ENCODE data around the gene SLC25A30.
"Not testable (repeated sequence)": the region's sequence is repeated elsewhere in the genome, so short reads cannot be mapped to it uniquely, and the experiment has no call there.

Gene SLC25A30

DNA sequence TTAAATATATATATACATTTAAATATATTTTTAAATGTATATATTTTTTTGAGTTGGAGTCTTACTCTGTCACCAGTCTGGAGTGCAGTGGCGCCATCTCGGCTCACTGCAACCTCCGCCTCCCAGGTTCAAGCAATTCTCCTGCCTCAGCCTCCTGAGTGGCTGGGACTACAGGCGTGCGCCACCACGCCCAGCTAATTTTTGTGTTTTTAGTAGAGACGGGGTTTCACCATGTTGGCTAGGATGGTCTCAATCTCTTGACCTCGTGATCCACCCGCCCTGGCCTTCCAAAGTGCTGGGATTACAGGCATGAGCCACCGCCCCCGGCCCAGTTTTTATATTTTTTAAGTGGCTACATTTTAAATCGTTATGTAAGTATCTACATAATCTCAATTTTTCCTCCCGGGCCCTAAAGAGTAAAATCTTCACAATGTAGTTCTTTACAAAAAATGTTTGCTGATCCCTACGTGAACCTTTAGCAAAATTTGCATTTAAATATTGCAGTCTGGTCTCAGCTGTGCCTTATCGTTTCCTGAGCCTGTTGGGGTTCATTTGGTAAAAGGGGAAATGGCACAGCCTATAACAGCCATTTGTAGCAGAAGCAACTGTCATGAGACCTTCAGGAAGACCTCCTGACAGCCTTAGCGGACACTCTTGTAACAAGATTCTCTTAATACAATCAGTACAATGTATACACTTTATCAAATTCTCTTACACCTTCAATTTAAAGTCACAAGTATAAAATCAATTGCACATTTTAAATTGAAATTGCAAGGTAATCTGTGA lies 8.1 kb upstream of the SLC25A30 start:
- not testable (repeated sequence) for DNase-seq

- no peak for DNase-seq
These were observed 4.6 kb upstream of the SLC25A30 start for GRCh38 chr13:45422731-45423292.

DNA sequence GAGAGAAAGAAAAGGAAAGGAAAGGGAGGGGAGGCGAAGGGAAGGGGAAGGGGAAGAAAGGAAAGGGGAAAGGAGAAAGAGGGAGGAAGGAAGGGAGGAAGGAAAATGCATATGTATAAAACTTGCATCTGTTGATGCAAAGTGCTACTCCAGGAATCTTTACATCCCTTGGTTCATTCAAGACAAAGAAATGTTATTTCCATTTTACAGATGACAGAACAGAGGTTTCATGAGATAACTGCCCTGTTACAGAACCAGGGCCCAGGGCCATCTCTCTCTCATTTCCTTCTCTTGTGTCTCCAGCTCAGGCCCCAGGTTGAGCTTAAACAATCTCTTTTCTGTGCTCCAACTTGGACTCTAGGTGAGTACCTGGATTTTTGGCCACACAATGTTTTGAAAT lies 1.8 kb upstream of the SLC25A30 start:
- DNase-seq, result no peak

- DNase-seq, result not testable (repeated sequence)
These were observed 1.2 kb upstream of the SLC25A30 start for GRCh38 chr13:45419389-45419788.

DNA sequence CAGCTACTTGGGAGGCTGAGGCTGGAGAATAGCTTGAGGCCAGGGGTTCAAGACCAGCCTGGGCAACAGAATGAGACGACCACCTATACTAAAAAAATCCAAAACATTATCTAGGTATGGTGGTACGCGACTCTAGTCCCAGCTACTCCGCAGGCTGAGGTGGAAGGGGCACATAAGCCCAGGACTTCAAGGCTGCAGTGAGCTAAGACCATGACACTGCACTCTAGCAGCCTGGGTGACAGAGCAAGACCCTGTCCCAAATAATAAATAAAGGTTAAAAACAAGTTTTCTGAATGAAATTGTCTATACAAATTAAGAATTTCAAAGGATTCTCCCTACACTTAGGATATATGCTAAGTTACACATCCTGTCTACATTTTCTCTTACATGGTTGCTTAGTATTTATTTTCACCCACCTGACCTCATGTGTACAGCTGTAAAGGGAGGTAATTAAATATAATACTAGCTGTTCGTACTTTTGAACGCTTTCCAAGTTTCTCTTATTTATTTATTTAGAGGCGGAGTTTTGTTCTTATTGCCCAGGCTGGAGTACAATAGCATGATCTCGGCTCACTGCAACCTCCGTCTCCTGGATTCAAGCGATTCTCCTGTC lies 1.6 kb downstream of the SLC25A30 start:
- DNase-seq, result no peak

DNA sequence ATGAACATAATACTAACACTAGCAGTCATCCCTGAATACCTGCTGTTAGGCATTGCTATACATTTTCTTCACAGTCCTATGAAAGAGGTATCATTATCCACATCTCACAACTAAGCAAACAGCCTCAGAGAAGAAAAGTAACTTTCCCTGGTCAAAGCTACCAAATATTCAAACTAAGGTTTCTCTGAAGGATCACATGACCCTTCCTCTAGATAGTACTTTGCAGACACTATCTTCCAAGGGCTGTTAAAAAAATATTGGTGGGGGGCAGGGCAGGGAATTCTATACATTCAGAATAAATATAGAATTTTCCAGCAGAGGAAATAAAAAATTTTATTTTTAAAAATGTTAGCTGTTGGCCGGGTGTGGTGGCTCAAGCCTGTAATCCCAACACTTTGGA lies 3.1 kb downstream of the SLC25A30 start:
- no peak for DNase-seq

DNA sequence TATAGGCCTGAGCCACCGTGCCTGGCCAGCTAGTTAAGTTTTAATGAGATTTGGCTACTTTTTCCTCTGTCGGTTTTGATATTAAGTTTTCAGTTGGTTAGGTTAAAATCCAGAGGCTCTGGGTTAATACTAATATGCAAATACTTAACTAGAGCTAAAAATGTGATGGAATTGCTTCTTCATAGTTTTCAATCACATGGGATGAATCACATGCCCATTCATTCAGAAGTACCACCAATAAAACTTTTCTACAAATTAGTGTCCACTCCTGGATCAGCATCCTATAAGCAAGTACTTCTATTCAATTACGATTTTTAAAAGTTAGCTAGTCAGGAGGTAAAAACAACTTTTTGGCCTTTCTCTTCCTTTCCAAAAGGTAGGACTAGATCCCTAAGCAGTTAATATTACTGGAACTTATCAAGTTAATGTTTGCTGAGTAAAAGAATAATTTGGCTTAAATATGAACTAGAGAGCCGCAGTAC lies 4.3 kb downstream of the SLC25A30 start:
- DNase-seq, result no peak

DNA sequence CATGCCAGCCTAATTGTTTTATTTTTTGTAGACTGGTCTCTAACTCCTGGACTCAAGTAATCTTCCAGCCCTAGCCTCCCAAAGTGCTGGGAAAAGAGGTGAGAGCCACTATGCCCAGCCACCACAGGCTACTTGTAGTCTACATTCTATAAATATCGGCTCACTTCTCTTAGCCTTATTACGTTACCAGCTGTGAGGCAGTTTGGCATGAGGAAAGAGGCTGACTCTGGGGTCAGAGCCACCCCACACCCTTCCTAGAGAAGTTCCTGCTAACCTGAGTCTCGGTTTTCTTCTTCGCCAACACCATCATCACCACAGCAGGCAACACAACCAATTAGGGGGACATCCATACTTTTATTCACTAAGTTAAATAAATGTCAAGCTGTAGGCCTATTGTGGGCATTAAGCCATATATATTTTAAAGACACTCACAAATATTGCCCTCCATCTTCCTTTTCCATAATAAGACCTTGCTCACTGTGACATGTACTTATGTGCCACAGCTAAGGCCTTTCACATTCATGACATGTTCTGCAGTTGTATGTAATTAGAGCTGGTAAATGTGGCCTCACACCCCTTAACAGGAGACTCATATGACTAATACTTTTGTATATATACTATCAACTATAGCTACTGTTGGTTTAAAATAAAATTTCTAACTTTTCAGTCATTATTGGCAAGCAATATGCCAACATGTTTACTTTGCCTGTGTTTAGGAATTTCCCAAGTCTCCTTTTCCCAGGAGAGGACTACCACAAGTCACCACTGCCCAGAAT lies 5.7 kb downstream of the SLC25A30 start:
- no peak for DNase-seq

- DNase-seq, result no peak
These were observed 6.5 kb downstream of the SLC25A30 start for GRCh38 chr13:45411631-45412030.

DNA sequence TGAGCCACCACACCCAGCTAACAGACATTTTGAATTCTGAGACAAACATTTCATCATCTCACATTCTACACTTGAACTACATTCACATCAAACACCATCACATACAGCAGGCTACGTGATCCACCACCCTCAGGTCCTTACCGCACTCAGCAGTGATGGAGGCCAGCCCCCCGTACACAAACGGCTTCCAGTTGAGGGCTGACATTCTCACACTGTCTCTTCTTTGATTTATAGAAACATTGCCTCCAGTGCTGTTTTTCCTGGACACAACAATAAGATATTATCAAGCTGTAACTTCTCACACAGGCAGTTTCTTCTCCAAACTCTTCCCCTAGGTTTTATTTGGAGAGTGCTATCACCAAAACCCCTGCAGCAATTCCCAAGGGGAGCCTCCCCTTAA lies 7.0 kb downstream of the SLC25A30 start:
- no peak for DNase-seq

GRCh38 chr13:45410466-45410865 lies 7.7 kb downstream of the SLC25A30 start:
- DNase-seq, result no peak

DNA sequence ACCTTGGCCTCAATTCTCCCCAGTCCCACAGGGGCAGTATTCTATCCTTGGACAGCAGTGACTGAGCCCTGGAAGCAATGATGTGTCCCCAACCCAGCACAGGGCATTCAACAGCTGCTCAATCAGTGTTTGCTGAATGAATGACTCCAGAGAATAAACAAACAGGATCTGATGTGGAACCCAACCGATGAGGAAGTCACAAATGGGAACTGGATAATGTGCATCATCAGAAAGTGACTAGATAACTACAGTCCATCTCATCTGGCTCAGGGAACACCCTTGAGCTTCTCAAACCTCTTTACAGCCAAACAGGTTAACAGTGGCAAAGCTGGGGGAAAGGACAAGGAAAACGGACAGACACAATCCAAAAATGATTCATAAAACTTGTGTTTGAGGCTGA lies 8.2 kb downstream of the SLC25A30 start:
- no peak for DNase-seq

- no peak for DNase-seq
These were observed 11.8 kb downstream of the SLC25A30 start for GRCh38 chr13:45406421-45406820.

DNA sequence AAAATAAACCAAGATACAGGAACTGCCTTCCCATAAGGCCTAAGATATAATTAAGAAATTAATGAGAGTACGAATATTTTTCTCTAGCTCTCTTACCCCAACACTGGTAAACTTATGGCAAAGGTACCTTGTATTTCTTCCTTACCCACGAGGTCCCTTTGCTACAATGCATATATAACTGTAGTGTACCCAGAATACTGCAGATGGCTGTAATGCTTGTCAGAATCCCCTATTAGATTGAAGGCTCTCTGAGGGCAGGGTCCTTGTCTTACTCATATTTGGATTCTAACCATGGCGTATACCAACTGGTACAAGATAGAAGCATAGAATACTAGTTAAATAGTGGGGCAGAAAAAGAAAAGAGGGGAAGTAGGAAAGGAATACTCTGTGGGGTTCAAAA lies 15.1 kb downstream of the SLC25A30 start:
- no peak for DNase-seq

GRCh38 chr13:45402641-45403040 lies 15.5 kb downstream of the SLC25A30 start:
- DNase-seq, result no peak

DNA sequence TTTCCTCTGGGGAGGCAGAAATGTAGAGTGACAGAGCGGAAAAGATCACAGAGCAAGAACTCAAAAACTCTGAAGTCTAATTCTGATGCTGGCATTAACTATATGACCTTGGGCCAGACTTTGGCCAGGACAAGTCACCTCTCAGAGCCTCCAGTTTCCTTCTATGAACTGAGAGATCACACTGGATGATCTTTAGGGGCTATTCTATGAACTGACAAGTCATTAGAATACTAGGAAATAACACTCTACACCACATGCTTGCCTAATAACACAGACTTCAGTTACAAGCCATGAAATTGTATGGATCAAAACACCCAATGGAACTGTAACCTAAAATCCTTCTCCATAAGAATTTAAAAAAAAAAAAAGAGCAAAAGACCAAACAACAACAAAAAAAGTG lies 16.9 kb downstream of the SLC25A30 start:
- DNase-seq, result no peak

GRCh38 chr13:45398877-45399276 lies 19.3 kb downstream of the SLC25A30 start:
- no peak for DNase-seq

GRCh38 chr13:45396533-45397095 lies 21.6 kb downstream of the SLC25A30 start:
- DNase-seq, result no peak

DNA sequence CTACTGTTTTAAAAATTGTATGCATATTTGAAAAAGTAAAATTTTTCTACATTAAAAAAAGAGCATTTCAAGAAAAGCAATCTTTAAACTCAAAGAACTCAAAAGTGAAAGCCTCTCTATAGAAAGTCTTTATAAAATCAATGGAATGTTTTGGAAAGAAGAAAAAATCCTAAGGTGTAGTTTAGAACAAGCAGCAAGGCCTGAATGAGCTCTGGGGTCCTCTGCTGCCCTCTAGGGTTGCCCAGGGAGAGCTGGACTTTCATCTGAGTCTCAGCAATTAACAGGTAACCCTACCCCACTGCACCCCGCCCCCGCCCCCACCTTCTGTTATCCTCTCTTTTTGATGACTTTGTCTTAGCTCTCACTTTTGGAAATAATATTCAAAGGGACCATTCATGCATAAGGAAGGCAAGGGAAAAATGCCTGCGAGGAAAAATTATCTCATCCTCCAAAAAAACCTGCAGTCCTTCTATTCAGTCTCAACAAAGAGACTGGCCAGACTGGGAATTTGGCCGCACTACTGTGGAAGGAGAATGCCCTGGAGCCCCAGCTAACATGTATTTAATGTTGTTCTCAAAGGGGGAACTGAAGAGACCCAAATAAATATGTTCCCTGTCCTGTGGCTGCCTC lies 24.1 kb downstream of the SLC25A30 start:
- DNase-seq, result peak; percentile 19 to 31

GRCh38 chr13:45392811-45393210 lies 25.4 kb downstream of the SLC25A30 start:
- no peak for DNase-seq

GRCh38 chr13:45391926-45392325 lies 26.2 kb downstream of the SLC25A30 start:
- DNase-seq, result no peak

DNA sequence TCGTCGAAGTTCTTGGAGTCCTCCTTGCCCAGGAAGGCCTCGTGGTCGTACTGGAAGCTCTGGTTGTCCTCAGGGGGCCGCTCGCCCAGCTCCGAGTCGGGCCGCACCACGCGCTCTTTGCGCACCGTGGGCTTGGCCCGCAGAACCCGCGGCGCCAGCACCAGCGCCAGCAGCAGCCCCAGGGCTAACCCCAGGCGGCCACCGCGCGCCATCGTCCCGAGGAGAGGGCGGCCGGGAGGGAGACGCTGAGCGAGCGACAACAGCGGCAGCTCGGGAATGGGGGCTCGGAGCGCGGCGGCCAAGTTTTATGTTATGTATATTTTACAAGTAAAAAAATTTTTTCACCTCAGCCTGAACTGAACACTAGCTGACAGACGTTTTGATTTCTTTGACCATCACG lies 27.0 kb downstream of the SLC25A30 start:
- not testable (repeated sequence) for DNase-seq

GRCh38 chr13:45390348-45390747 lies 27.8 kb downstream of the SLC25A30 start:
- not testable (repeated sequence) for DNase-seq
